ENCODE results near the gene CHURC1.

- TF ChIP-seq, protein P1, sequence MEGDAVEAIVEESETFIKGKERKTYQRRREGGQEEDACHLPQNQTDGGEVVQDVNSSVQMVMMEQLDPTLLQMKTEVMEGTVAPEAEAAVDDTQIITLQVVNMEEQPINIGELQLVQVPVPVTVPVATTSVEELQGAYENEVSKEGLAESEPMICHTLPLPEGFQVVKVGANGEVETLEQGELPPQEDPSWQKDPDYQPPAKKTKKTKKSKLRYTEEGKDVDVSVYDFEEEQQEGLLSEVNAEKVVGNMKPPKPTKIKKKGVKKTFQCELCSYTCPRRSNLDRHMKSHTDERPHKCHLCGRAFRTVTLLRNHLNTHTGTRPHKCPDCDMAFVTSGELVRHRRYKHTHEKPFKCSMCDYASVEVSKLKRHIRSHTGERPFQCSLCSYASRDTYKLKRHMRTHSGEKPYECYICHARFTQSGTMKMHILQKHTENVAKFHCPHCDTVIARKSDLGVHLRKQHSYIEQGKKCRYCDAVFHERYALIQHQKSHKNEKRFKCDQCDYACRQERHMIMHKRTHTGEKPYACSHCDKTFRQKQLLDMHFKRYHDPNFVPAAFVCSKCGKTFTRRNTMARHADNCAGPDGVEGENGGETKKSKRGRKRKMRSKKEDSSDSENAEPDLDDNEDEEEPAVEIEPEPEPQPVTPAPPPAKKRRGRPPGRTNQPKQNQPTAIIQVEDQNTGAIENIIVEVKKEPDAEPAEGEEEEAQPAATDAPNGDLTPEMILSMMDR (IDR thresholded peaks at IDR 0.05) = no peak
- no peak for TF ChIP-seq POLR2AphosphoS5 (IDR thresholded peaks at IDR 0.05)
Observed at GRCh38 chr14:64942531-64943111, 28.4 kb downstream of the CHURC1 start, which contains the start of gene GPX2.
